ENCODE results near the gene CDKAL1.

DNA sequence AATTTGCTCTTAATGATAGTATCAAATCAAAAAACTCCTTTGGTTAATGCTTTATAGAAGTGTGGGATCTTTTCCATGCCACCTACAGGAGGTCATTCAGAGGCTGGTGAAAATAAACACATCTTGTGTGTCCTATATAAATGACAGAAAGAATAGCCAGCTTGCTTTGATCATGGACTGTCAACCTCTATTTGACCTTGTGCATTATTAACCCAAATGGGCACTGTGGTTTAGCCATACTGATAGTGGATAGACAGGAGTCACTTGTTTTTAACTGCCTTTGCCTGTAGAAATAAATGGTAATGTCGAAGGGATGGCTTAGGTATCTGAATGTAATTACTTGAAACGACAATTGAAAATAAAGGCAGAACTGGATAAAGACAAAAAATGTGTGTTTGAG lies 123.8 kb downstream of the CDKAL1 start:
- TF ChIP-seq POLR2A (IDR thresholded peaks at IDR 0.05; ENCODE audit: low read depth, low read length) (no peak), CBFB (IDR thresholded peaks at IDR 0.05; ENCODE audit: low read depth) (no peak), EP300 (IDR thresholded peaks at IDR 0.05; ENCODE audit: borderline replicate concordance in 1 of 2, control insufficient read depth in 1 of 2, low read depth in 2 of 2, low read length in 2 of 2) (no peak), TCF12 (IDR thresholded peaks at IDR 0.05; ENCODE audit: low read depth, low read length) (no peak), HDAC2 (IDR thresholded peaks at IDR 0.05) (no peak), SPI1 (IDR thresholded peaks at IDR 0.05; ENCODE audit: borderline replicate concordance, insufficient read depth, low read depth, low read length) (no peak), TCF3 (IDR thresholded peaks at IDR 0.05; ENCODE audit: borderline replicate concordance, insufficient read depth, low read depth, low read length) (no peak), CBX3 (IDR thresholded peaks at IDR 0.05; ENCODE audit: borderline replicate concordance, low read depth) (no peak)
- TF ChIP-seq, protein P1, sequence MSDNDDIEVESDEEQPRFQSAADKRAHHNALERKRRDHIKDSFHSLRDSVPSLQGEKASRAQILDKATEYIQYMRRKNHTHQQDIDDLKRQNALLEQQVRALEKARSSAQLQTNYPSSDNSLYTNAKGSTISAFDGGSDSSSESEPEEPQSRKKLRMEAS (IDR thresholded peaks at IDR 0.05; ENCODE audit: low read depth, low read length): no peak
- TF ChIP-seq, protein P2, sequence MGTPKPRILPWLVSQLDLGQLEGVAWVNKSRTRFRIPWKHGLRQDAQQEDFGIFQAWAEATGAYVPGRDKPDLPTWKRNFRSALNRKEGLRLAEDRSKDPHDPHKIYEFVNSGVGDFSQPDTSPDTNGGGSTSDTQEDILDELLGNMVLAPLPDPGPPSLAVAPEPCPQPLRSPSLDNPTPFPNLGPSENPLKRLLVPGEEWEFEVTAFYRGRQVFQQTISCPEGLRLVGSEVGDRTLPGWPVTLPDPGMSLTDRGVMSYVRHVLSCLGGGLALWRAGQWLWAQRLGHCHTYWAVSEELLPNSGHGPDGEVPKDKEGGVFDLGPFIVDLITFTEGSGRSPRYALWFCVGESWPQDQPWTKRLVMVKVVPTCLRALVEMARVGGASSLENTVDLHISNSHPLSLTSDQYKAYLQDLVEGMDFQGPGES (IDR thresholded peaks at IDR 0.05): no peak
- TF ChIP-seq, protein P3, sequence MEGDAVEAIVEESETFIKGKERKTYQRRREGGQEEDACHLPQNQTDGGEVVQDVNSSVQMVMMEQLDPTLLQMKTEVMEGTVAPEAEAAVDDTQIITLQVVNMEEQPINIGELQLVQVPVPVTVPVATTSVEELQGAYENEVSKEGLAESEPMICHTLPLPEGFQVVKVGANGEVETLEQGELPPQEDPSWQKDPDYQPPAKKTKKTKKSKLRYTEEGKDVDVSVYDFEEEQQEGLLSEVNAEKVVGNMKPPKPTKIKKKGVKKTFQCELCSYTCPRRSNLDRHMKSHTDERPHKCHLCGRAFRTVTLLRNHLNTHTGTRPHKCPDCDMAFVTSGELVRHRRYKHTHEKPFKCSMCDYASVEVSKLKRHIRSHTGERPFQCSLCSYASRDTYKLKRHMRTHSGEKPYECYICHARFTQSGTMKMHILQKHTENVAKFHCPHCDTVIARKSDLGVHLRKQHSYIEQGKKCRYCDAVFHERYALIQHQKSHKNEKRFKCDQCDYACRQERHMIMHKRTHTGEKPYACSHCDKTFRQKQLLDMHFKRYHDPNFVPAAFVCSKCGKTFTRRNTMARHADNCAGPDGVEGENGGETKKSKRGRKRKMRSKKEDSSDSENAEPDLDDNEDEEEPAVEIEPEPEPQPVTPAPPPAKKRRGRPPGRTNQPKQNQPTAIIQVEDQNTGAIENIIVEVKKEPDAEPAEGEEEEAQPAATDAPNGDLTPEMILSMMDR (IDR thresholded peaks at IDR 0.05 in 2 of 3, conservative IDR thresholded peaks at IDR 0.05 in 1 of 3; ENCODE audit: control insufficient read depth in 2 of 3, extremely low read depth in 1 of 3, insufficient read depth in 1 of 3, low read depth in 3 of 3, low read length in 3 of 3): no peak
- TF ChIP-seq, protein P4, sequence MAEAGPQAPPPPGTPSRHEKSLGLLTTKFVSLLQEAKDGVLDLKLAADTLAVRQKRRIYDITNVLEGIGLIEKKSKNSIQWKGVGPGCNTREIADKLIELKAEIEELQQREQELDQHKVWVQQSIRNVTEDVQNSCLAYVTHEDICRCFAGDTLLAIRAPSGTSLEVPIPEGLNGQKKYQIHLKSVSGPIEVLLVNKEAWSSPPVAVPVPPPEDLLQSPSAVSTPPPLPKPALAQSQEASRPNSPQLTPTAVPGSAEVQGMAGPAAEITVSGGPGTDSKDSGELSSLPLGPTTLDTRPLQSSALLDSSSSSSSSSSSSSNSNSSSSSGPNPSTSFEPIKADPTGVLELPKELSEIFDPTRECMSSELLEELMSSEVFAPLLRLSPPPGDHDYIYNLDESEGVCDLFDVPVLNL (IDR thresholded peaks at IDR 0.05; ENCODE audit: low read depth, low read length): no peak
